ENCODE data around the gene GPRIN3. TPM values are rescaled to one million over a fixed set of nuclear protein-coding genes. Genes with fewer than 3 reads are reported as not detected.
"Not testable (repeated sequence)": the region's sequence is repeated elsewhere in the genome, so short reads cannot be mapped to it uniquely, and the experiment has no call there.

Gene GPRIN3
- total RNA-seq, 6 donors from 2014 or later = 13.6 to 28.0 (median 20.6) TPM

- H3K36me3 ChIP-seq = no peaks in the 10 kb centered on the region
- TF ChIP-seq POLR2A (IDR thresholded peaks at IDR 0.05) (no peak), POLR2AphosphoS5 (IDR thresholded peaks at IDR 0.05) (no peak)
- no peak for ATAC-seq (ENCODE audit: low FRiP score in 2 of 2)
- 87 to 88% methylated on average over 2 of the region's 2 CpGs for WGBS, 2 donors
- no peak overlapping the region for H3K27ac ChIP-seq
- H3K4me3 ChIP-seq = no peak overlapping the region
- H3K9me3 ChIP-seq = no peaks in the 10 kb centered on the region
- H3K4me1 ChIP-seq = no peaks in the 10 kb centered on the region
- H3K27me3 ChIP-seq = no peaks in the 10 kb centered on the region
- no peak for DNase-seq
Measured at GRCh38 chr4:89257376-89257775, 50.2 kb downstream of the GPRIN3 start.

DNA sequence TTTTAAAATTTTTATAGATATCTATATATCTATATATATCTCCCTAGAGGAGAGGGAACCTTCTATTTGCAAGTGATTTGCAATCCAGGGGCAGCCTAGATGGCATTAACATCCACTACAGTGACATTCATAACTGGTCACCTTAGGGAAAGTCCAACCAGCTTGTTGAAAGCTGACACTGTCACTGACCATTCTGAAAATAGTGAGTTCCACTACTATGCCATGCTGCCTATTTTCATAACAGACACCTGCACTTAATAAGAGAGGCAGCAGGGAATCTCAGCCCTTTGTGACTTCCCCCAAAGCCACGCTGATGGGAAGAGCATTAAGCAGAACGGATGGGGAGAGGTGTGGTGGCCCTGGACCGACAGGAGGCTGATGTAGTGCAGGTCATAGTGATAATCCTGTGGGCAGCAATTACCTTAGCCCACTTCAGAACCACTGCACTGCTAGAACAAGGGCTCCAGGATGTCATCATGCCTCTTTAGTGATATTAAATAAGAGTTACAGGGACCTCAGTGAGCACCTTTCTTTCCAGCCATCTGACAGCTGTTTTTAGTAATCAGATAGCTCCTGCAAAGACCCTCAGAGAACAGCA is 51.3 kb downstream of the GPRIN3 start:
- Histone ChIP-seq H3K27me3 (no peaks in the 10 kb centered on the region), H3K4me1 (no peaks in the 10 kb centered on the region), H3K27ac (no peak overlapping the region), H3K36me3 (no peaks in the 10 kb centered on the region), H3K9me3 (no peaks in the 10 kb centered on the region), H3K4me3 (no peak overlapping the region)
- TF ChIP-seq EP300 (IDR thresholded peaks at IDR 0.05) = no peak
- TF ChIP-seq CTCF (IDR thresholded peaks at IDR 0.05) = no peak
- TF ChIP-seq POLR2AphosphoS5 (IDR thresholded peaks at IDR 0.05) = no peak
- TF ChIP-seq POLR2A (IDR thresholded peaks at IDR 0.05) = no peak
- ATAC-seq (ENCODE audit: low FRiP score in 2 of 2) (no peak), DNase-seq (no peak)
- 82% methylated on average over 3 of the region's 3 CpGs for WGBS, 2 donors

GRCh38 chr4:89254847-89255246 is 52.8 kb downstream of the GPRIN3 start:
- ATAC-seq (ENCODE audit: low FRiP score in 2 of 2) (peak; percentile 72 to 77), DNase-seq (peak in 1 of 2 donors; percentile 49)

GRCh38 chr4:89254347-89254746 is 53.3 kb downstream of the GPRIN3 start:
- H3K27me3 ChIP-seq; H3K27ac ChIP-seq; ATAC-seq (ENCODE audit: low FRiP score in 2 of 2); H3K4me3 ChIP-seq; H3K36me3 ChIP-seq; H3K9me3 ChIP-seq; H3K4me1 ChIP-seq; DNase-seq: not testable (repeated sequence)
- 77 to 83% methylated on average over 4 of the region's 4 CpGs for WGBS, 2 donors

More at GRCh38 chr4:89254847-89255246, 52.8 kb downstream of the GPRIN3 start:
- no peaks in the 10 kb centered on the region for H3K4me1 ChIP-seq
- no peak overlapping the region for H3K4me3 ChIP-seq
- TF ChIP-seq POLR2A (IDR thresholded peaks at IDR 0.05) (no peak), POLR2AphosphoS5 (IDR thresholded peaks at IDR 0.05) (no peak), EP300 (IDR thresholded peaks at IDR 0.05) (no peak), CTCF (IDR thresholded peaks at IDR 0.05) (peak; percentile 43 to 70 (median 60))
- H3K9me3 ChIP-seq = no peaks in the 10 kb centered on the region
- no peaks in the 10 kb centered on the region for H3K36me3 ChIP-seq
- no peak overlapping the region for H3K27ac ChIP-seq
- no peaks in the 10 kb centered on the region for H3K27me3 ChIP-seq
- WGBS, 2 donors = 6 to 8% methylated on average over 3 of the region's 3 CpGs

DNA sequence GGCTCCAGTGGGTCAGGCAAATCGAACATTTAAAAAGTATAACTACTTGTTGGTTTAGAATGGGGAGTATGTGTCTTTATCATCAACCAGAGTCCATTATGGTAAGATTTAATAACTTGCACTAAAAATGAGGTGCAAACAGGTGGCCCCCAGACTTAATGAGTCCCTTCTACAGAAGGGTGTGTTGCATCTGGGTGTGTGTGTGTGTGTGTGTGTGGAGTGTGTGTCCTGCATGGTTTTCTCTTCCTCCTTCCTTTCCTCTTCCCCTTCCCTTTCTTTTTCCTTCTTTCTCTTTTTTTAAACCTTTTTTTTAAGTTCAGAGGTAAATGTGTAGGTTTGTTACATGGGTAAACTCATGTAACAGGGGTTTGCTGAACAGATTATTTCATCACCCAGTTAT is 53.7 kb downstream of the GPRIN3 start:
- 89 to 94% methylated on average over 1 of the region's 1 CpG for WGBS, 2 donors

More for the DNA sequence above, 53.7 kb downstream of the GPRIN3 start:
- H3K4me1 ChIP-seq = no peaks in the 10 kb centered on the region
- TF ChIP-seq POLR2AphosphoS5 (IDR thresholded peaks at IDR 0.05) (no peak), EP300 (IDR thresholded peaks at IDR 0.05) (no peak), POLR2A (IDR thresholded peaks at IDR 0.05) (no peak), CTCF (IDR thresholded peaks at IDR 0.05) (no peak)
- peaks cover 0 to 2% (median 0%) of the 10 kb centered on the region in 4 donors for H3K36me3 ChIP-seq
- H3K27me3 ChIP-seq = no peaks in the 10 kb centered on the region
- no peaks in the 10 kb centered on the region for H3K9me3 ChIP-seq
- no peak overlapping the region for H3K27ac ChIP-seq
- H3K4me3 ChIP-seq = no peak overlapping the region
- DNase-seq (no peak), ATAC-seq (ENCODE audit: low FRiP score in 2 of 2) (no peak)

Data from upper lobe of left lung (tissue), 6 donors.